ENCODE results near the gene ZNF761. TPM values are rescaled to one million over a fixed set of nuclear protein-coding genes. Genes with fewer than 3 reads are reported as not detected.
A peak's percentile ranks its signal among the peaks of the same experiment; 100 is the strongest.
"Not testable (repeated sequence)": the region's sequence is repeated elsewhere in the genome, so short reads cannot be mapped to it uniquely, and the experiment has no call there.

Gene ZNF761
- total RNA-seq, 2 donors from 2014 or later: 52.3 to 63.8 TPM

GRCh38 chr19:53423680-53424079 is 8.1 kb upstream of the ZNF761 start:
- peak; percentile 55 for DNase-seq
- peaks cover 40% of the 10 kb centered on the region for H3K4me1 Mint-ChIP-seq
- TF ChIP-seq, protein P1, sequence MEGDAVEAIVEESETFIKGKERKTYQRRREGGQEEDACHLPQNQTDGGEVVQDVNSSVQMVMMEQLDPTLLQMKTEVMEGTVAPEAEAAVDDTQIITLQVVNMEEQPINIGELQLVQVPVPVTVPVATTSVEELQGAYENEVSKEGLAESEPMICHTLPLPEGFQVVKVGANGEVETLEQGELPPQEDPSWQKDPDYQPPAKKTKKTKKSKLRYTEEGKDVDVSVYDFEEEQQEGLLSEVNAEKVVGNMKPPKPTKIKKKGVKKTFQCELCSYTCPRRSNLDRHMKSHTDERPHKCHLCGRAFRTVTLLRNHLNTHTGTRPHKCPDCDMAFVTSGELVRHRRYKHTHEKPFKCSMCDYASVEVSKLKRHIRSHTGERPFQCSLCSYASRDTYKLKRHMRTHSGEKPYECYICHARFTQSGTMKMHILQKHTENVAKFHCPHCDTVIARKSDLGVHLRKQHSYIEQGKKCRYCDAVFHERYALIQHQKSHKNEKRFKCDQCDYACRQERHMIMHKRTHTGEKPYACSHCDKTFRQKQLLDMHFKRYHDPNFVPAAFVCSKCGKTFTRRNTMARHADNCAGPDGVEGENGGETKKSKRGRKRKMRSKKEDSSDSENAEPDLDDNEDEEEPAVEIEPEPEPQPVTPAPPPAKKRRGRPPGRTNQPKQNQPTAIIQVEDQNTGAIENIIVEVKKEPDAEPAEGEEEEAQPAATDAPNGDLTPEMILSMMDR (conservative IDR thresholded peaks at IDR 0.05): peak; percentile 61
- H3K36me3 Mint-ChIP-seq (ENCODE audit: low read depth): peaks cover 13% of the 10 kb centered on the region
- H3K9me3 Mint-ChIP-seq; H3K27me3 Mint-ChIP-seq (ENCODE audit: insufficient read depth); H3K36me3 ChIP-seq (ENCODE audit: control insufficient read depth, insufficient read depth, low read length); H3K27ac Mint-ChIP-seq; H3K9me3 ChIP-seq (ENCODE audit: control insufficient read depth, low read length); H3K9ac ChIP-seq (ENCODE audit: extremely low read depth, low read length, poor library complexity, severe bottlenecking); H3K27me3 ChIP-seq (ENCODE audit: control insufficient read depth, insufficient read depth, low read length, poor library complexity, severe bottlenecking); H3K27ac ChIP-seq (ENCODE audit: low read depth, low read length); H3K4me1 ChIP-seq (ENCODE audit: control insufficient read depth, insufficient read depth, low read length): not testable (repeated sequence)
- peak overlapping the region; percentile 58 for H3K4me3 ChIP-seq (ENCODE audit: low read length)
- 91% methylated on average over 5 of the region's 8 CpGs; no CpG with 5 or more reads in 1 of the 2 experiments for whole genome bisulfite sequencing, 2 experiments (ENCODE audit: insufficient coverage in 1 of 2, insufficient read length in 1 of 2)
- peak overlapping the region; percentile 42 for H3K4me3 Mint-ChIP-seq

- Histone ChIP-seq H3K4me1 (ENCODE audit: control insufficient read depth, insufficient read depth, low read length) (peaks cover 7% of the 10 kb centered on the region), H3K27me3 (ENCODE audit: control insufficient read depth, insufficient read depth, low read length, poor library complexity, severe bottlenecking) (no peaks in the 10 kb centered on the region), H3K9ac (ENCODE audit: extremely low read depth, low read length, poor library complexity, severe bottlenecking) (no peak overlapping the region), H3K4me3 (ENCODE audit: low read length) (no peak overlapping the region), H3K9me3 (ENCODE audit: control insufficient read depth, low read length) (no peaks in the 10 kb centered on the region), H3K36me3 (ENCODE audit: control insufficient read depth, insufficient read depth, low read length) (no peaks in the 10 kb centered on the region), H3K27ac (ENCODE audit: low read depth, low read length) (no peak overlapping the region)
- Mint-ChIP-seq H3K36me3 (ENCODE audit: low read depth) (peaks cover 16% of the 10 kb centered on the region), H3K9me3 (no peaks in the 10 kb centered on the region), H3K27ac (peak overlapping the region; percentile 21), H3K4me3 (peak overlapping the region; percentile 42), H3K4me1 (peaks cover 37% of the 10 kb centered on the region), H3K27me3 (ENCODE audit: insufficient read depth) (no peaks in the 10 kb centered on the region)
- 34 to 57% methylated on average over 2 to 9 of the region's 9 CpGs for WGBS, 2 experiments (ENCODE audit: insufficient coverage in 1 of 2, insufficient read length in 1 of 2)
- peak; percentile 91 for DNase-seq
- TF ChIP-seq, protein P1 (conservative IDR thresholded peaks at IDR 0.05): peak; percentile 94
These were observed 6.7 kb upstream of the ZNF761 start for GRCh38 chr19:53424968-53425597.

DNA sequence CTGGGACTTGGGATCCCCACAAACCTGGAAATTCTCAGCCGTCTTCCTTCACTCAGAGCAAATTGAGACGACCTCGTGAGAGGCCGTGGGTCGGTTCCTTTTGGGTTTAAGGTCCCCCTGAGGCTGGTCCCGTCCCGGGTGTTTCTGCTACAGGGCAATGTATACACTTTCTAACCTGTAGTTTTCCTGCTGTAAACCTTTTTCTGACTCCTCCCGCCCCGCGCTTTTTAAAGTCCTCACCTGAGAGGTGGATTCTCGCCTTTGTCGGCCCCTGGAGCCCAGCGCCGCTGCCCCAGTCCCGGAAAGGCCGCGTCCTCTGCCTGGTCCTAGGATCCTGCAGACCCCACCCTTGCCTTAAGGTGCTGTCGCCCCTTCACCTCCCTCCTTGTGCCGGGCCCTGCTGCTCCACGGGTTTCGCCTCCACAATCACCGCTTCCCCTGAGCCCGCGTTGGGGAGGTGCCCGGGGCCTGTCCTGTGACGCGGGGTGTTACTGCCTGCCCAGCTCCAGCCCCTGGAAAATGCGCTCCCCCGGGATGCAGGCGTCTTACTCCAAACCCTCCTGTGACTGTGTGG is 391 bp downstream of the ZNF761 start:
- H3K4me3 Mint-ChIP-seq: peak overlapping the region; percentile 97
- Histone ChIP-seq H3K9me3 (ENCODE audit: control insufficient read depth, low read length) (no peaks in the 10 kb centered on the region), H3K4me3 (ENCODE audit: low read length) (peak overlapping the region; percentile 87), H3K4me1 (ENCODE audit: control insufficient read depth, insufficient read depth, low read length) (peaks cover 9% of the 10 kb centered on the region), H3K9ac (ENCODE audit: extremely low read depth, low read length, poor library complexity, severe bottlenecking) (peak overlapping the region; percentile 90), H3K27ac (ENCODE audit: low read depth, low read length) (no peak overlapping the region), H3K27me3 (ENCODE audit: control insufficient read depth, insufficient read depth, low read length, poor library complexity, severe bottlenecking) (no peaks in the 10 kb centered on the region), H3K36me3 (ENCODE audit: control insufficient read depth, insufficient read depth, low read length) (peaks cover 37% of the 10 kb centered on the region)
- peak; percentile 75 for DNase-seq
- H3K4me1 Mint-ChIP-seq: peaks cover 50% of the 10 kb centered on the region
- H3K9me3 Mint-ChIP-seq: no peaks in the 10 kb centered on the region
- H3K27me3 Mint-ChIP-seq (ENCODE audit: insufficient read depth): no peaks in the 10 kb centered on the region
- TF ChIP-seq, protein P1 (conservative IDR thresholded peaks at IDR 0.05): no peak
- H3K27ac Mint-ChIP-seq: peak overlapping the region; percentile 96
- peaks cover 45% of the 10 kb centered on the region for H3K36me3 Mint-ChIP-seq (ENCODE audit: low read depth)
- 0% methylated on average over 9 to 30 of the region's 30 CpGs for WGBS, 2 experiments (ENCODE audit: insufficient coverage in 1 of 2, insufficient read length in 1 of 2)

DNA sequence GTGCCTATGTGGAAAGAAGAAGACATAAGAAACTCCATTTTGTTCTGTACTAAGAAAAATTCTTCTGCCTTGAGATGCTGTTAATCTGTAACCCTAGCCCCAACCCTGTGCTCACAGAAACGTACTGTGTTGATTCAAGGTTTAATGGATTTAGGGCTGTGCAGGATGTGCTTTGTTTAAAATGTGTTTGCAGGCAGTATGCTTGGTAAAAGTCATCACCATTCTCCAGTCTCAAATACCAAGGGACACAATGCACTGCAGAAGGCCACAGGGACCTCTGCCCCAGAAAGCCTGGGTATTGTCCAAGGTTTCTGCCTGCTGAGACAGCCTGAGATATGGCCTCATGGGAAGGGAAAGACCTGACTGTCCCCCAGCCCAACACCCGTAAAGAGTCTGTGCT is 12.0 kb downstream of the ZNF761 start:
- H3K9me3 Mint-ChIP-seq: peaks cover 44% of the 10 kb centered on the region
- not testable (repeated sequence) for H3K4me1 ChIP-seq (ENCODE audit: control insufficient read depth, insufficient read depth, low read length); H3K9ac ChIP-seq (ENCODE audit: extremely low read depth, low read length, poor library complexity, severe bottlenecking); H3K4me3 Mint-ChIP-seq; H3K4me1 Mint-ChIP-seq; H3K27ac ChIP-seq (ENCODE audit: low read depth, low read length); H3K27me3 Mint-ChIP-seq (ENCODE audit: insufficient read depth); DNase-seq; H3K27me3 ChIP-seq (ENCODE audit: control insufficient read depth, insufficient read depth, low read length, poor library complexity, severe bottlenecking); H3K27ac Mint-ChIP-seq
- Histone ChIP-seq H3K9me3 (ENCODE audit: control insufficient read depth, low read length) (peaks cover 77% of the 10 kb centered on the region), H3K36me3 (ENCODE audit: control insufficient read depth, insufficient read depth, low read length) (peaks cover 92% of the 10 kb centered on the region), H3K4me3 (ENCODE audit: low read length) (peak overlapping the region; percentile 65)
- peaks cover 91% of the 10 kb centered on the region for H3K36me3 Mint-ChIP-seq (ENCODE audit: low read depth)
- WGBS, 2 experiments (ENCODE audit: insufficient coverage in 1 of 2, insufficient read length in 1 of 2): 90% methylated on average over 2 of the region's 2 CpGs; no CpG with 5 or more reads in 1 of the 2 experiments

DNA sequence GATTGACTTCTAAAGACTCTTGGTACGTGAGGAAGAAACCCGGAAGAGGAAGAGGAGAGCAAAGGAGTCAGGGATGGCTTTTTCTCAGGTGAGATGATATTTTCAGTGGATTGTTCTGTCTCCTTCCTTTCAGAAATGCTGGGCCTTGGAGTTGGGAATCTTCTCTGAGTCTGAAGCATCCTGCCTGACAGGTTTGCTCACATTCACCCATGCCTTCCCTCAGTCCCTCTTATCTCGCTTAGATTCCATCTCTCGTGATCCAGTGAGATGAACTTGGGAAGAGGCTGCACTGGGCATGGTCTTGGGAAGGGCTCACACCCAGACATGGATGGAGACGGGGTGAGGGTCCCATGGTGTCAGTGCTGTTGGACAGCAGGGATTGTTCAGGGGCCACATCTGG is 15.4 kb downstream of the ZNF761 start:
- not testable (repeated sequence) for H3K4me1 Mint-ChIP-seq; H3K9ac ChIP-seq (ENCODE audit: extremely low read depth, low read length, poor library complexity, severe bottlenecking); H3K4me3 ChIP-seq (ENCODE audit: low read length); H3K27me3 Mint-ChIP-seq (ENCODE audit: insufficient read depth); H3K27ac ChIP-seq (ENCODE audit: low read depth, low read length); H3K27ac Mint-ChIP-seq; H3K4me1 ChIP-seq (ENCODE audit: control insufficient read depth, insufficient read depth, low read length); H3K4me3 Mint-ChIP-seq; H3K27me3 ChIP-seq (ENCODE audit: control insufficient read depth, insufficient read depth, low read length, poor library complexity, severe bottlenecking); DNase-seq
- peaks cover 96% of the 10 kb centered on the region for H3K36me3 ChIP-seq (ENCODE audit: control insufficient read depth, insufficient read depth, low read length)
- peaks cover 86% of the 10 kb centered on the region for H3K9me3 ChIP-seq (ENCODE audit: control insufficient read depth, low read length)
- Mint-ChIP-seq H3K9me3 (peaks cover 39% of the 10 kb centered on the region), H3K36me3 (ENCODE audit: low read depth) (peaks cover 94% of the 10 kb centered on the region)
- 100% methylated on average over 2 to 5 of the region's 5 CpGs for WGBS, 2 experiments (ENCODE audit: insufficient coverage in 1 of 2, insufficient read length in 1 of 2)
